Measurements from ENCODE around the gene LYG1.

DNA sequence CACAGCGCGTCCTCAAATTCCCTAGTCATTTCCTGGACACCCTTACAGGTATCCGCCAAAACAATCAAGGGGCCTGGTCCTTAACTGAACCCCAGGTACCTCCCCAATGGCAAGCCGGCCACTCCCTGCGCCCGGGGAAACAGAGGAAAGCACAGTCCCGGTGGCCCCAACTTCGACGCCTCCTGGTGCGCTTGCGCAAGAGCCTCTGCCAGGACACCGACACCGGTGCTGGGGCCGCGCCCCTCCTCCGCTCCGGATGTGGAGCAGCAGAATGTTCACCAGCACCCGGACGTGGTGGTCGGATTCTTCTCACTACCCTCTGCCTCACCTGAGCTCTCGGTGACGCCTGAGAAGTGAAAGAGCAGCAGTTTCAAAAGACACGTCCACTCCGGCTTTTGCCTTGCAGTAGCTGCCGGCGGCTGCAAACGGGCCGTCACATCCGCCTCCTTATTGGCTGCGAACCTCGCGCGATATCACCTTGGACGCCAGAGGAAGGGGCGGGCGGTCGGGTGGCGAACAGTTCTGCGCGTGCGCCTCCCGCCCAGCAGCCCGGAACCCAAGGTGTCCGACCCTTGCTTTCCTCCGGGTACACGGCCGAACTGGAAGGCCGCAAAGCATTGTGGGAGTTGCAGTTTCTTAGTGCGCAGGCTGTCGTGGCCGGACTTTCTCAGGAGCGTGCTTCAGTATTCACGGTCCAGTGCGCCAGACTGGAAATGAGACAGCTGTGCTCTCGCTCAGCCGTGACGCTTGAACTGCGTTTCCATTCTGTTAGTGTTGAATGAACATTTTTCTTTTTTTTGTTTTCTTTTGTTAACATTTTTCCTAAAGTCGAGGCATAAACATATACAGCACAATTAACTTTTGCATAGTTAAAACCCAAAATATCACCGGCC lies 35.2 kb upstream of the LYG1 start, which contains the start of gene TXNDC9:
- TF ChIP-seq, protein P1, sequence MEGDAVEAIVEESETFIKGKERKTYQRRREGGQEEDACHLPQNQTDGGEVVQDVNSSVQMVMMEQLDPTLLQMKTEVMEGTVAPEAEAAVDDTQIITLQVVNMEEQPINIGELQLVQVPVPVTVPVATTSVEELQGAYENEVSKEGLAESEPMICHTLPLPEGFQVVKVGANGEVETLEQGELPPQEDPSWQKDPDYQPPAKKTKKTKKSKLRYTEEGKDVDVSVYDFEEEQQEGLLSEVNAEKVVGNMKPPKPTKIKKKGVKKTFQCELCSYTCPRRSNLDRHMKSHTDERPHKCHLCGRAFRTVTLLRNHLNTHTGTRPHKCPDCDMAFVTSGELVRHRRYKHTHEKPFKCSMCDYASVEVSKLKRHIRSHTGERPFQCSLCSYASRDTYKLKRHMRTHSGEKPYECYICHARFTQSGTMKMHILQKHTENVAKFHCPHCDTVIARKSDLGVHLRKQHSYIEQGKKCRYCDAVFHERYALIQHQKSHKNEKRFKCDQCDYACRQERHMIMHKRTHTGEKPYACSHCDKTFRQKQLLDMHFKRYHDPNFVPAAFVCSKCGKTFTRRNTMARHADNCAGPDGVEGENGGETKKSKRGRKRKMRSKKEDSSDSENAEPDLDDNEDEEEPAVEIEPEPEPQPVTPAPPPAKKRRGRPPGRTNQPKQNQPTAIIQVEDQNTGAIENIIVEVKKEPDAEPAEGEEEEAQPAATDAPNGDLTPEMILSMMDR (IDR thresholded peaks at IDR 0.05) = no peak
- TF ChIP-seq POLR2AphosphoS5 (IDR thresholded peaks at IDR 0.05) = peak; percentile 76 to 97 (median 96)
- TF ChIP-seq POLR2A (IDR thresholded peaks at IDR 0.05) = peak in 1 of 4 donors; percentile 24
